NCI-H1436 (cell line): ENCODE results near the gene RNU4-1.
A peak's percentile ranks its signal among the peaks of the same experiment; 100 is the strongest.
"Not testable (repeated sequence)": the region's sequence is repeated elsewhere in the genome, so short reads cannot be mapped to it uniquely, and the experiment has no call there.

Experiments used
- DNase-seq: peaks from one replicate; lab custom pipeline; 2025; lab: John Stamatoyannopoulos, UW

The RNU4-1 gene

DNA sequence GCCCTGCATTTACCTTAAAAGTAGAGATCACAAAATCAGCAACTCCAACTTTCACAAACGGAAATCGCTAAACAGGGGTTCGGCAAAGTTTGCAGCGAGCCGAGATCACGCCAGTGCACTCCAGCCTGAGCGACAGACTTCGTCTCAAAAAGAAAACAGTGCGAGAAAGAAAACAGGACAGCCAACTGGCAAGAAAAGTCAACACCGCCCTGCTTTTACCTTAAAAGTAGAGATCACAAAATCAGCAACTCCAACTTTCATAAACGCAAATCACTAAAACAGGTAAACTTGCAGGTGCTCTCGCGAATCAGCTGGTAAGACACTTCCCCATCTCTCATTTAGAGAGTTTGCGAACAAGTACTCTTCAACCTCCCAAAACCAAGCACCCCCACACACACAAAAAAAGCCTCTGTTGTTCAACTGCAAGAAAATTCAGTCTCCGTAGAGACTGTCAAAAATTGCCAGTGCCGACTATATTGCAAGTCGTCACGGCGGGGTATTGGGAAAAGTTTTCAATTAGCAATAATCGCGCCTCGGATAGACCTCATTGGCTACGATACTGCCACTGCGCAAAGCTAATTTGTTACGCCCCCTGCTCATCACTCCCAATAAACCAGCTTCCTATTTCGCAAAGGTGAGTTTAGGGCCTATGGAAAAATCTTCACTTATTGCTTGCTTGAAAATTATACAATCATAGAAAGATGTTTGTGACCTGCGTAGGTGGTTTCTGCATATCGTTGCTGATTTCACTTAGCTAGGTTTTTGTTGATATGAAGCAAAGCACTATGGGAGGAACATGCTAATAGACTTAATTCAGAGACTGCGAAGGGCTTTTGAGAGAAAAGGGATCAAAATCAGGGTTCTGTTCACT is at the start of gene RNU4-1:
TSS of gene RNU4-1 (minus strand) at position 577 of the 871 bp plus-strand sequence.
- DNase-seq = peak; percentile 86

DNA sequence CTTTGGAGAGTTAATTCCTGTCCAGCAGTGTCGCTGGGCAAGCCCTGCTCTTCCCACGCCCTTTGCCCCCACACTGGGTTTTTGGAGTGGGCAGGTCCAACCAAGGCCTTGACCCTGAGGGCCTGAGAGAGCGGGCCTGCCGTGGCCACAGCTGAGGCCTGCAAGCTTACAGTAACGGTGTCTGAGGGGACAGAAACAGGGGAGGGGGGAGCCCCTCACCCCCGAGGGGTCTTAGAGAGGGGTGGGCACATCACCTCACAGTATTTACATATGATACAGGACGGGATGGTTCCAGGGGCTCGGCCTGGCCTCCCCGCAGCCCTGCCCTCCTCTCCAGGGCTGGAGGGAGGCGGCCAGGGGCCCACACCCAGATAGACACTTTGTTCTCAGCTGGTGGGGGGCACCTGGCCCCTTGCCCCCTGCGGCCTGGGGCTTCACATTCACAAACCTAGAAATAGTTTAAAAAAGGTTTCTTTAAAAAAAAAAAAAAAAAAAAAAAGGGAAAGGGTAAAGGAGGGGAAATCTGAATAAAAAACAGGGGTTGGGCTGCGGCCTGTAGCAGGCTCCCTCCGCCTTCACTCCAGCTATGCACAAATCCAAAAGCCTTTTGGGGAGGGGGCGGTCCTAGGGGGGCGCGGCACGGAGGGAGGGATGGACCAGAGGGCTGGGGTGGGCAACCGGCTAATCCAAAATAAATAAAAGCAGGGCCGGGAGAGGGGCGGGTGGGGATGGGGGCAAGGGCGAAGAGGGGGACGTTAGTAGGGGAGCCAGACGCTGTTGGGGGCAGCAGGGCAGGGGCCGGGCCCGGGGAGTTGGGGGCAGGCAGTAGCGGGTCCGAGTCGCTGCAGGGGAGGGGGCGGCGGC is 49.4 kb upstream of the RNU4-1 start:
- no peak for DNase-seq

DNA sequence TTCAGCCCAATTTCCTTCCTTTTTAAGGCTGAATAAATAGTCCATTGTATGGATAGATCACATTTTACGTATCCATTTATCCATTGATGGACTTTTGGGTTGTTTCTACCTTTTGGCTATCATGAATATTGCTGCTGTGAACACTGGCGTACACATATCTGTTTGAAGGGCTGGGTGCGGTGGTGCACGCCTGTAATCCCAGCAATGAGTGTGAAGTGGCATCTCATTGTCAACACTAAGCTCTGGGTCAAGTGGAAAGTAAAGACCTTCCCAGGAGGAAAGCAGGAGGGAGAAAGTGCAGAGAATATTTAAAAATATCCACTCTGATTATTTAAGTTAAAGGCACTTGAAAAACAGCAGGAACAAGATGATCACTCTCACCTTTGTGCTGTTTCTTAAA is 46.2 kb upstream of the RNU4-1 start:
- no peak for DNase-seq

DNA sequence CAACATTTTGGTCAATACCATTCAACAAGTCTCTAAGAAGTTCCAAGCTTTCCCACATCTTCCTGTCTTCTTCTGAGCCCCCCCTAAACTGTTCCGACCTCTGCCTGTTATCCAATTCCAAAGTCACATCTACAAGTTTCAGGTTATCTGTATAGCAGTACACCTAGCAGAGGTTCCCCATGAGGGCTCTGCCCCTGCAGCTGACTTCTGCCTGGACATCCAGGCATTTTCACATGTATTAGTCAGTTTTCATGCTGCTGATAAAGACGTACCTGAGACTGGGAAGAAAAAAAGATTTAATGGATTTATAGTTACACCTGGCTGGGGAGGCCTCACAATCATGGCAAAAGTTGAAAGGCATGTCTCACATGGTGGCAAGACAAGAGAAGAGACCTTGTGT is 44.7 kb upstream of the RNU4-1 start:
- no peak for DNase-seq

DNA sequence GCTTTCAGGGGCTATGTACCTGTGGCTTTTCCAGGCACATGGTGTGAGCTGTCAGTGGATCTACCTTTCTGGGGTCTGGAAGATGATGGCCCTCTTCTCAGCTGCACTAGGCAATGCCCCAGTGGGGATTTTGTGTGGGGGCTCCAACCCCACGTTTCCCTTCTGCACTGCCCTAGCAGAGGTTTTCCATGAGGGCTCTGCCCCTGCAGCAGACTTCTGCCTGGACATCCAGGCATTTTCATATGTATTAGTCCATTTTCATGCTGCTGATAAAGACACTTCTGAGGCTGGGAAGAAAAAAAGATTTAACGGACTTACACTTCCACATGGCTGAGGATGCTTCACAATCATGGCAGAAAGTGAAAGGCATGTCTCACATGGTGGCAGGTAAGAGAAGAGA is 43.4 kb upstream of the RNU4-1 start:
- DNase-seq = not testable (repeated sequence)

DNA sequence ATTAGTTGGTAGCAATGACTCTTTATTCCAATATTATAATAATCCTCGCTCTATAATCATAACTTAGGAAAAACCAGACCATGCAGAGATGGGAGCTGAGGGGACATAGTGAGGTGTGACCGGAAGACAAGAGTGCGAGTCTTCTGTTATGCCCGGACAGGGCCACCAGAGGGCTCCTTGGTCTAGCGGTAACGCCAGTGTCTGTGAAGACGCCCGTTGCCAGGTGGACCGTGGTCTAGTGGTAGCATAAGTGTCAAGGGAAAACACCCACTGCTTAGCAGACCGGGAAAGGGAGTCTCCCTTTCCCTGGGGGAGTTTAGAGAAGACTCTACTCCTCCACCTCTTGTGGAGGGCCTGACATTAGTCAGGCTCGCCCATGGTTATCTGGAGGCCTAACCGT is 42.4 kb upstream of the RNU4-1 start:
- DNase-seq = not testable (repeated sequence)

DNA sequence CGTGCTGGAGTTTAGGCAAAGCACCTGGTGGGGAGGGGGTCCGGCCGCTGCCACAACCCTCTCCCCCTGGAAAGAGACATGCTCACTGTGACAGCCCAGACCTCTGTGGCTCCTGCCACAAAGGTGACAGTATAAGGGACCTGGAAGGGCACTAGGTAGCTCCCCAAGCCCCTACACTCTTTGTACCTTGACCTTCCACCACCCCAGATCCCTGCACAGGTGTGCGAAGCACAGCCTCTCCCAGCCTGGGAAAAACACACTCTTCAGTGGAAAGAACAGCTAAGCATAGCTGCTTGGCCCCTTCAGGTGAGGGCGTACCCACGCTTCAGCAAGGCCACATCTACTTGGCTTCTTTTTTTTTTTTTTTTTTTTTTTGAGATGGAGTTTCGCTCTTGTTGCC is 39.5 kb upstream of the RNU4-1 start:
- DNase-seq = no peak

DNA sequence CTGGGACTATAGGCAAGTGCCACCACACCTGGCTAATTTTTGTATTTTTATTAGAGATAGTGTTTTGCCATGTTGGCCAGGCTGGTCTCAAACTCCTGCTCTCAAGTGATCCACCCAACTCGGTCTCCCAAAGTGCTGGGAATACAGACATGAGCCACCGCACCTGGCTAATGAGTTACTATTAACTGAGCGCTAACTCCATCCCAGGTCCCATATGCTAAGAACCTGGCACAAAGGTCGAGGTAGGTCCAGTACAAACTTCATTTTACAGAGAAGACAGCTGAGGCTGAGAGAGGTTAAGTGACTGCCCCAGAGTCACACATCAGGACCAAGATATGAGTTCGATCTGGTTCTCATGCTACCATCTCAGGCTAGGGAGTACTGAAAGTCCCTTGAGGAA is 39.0 kb upstream of the RNU4-1 start:
- DNase-seq = no peak

DNA sequence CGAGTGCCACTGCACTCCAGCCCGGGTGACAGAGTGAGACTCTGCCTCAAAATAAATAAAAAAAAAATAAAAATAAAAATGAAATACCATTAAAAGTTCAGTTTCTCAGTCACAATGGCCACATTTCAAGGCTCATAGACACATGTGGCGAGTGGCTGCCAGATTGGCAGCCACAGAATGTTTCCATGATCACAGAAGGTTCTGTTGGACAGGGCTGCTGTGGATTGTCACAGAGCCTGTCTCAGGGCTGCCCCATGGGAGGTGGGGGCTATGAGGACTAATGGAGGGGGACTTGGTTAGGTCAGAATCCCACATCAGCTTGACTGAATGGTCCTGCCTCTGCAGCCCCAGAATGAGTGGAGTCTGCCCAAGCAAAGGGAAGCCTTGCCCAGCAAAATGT is 38.4 kb upstream of the RNU4-1 start:
- DNase-seq = no peak

DNA sequence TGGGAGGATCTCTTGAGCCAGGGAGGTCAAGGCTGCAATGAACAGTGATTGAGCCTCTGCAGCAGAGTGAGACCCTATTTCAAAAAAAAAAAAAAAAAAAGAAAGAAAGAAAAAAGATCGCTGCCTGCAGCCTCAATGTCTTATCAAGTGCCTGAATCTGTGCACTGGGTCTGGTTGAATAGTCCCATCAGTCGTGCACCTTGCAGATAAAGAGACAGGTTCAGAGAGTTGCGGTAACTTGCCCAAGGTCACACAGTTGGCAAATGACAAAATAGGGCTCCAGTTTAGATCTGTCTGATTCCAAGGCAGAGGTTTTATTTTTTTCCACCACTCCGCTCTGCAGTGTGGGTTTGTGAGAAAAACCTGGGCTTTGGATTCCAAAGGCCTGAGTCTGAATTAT is 35.2 kb upstream of the RNU4-1 start:
- DNase-seq = no peak

DNA sequence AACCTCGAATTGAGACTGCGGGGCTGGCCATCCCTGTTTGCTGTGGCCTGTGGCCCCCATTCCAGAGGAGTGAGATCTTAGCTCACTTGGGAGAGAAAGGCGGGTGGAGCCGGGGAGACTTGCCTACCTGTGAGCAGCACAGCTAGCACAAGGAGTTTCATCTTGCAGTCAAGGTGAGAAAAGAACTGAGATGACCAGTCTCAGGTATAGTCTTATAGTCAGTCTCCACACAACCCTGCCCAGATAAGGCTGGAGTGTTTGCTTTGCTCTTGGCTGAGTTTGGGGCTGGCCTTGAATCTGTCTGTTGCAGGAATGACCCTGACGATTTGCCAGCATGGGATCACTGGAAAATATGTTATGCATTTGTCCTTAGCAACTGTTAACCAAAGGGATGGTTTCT is 34.6 kb upstream of the RNU4-1 start, which contains the start of gene PLA2G1B:
TSS of gene PLA2G1B (minus strand) at position 187 of the 400 bp plus-strand sequence. CDS start at position 161, 26 bp downstream.
- DNase-seq = no peak

DNA sequence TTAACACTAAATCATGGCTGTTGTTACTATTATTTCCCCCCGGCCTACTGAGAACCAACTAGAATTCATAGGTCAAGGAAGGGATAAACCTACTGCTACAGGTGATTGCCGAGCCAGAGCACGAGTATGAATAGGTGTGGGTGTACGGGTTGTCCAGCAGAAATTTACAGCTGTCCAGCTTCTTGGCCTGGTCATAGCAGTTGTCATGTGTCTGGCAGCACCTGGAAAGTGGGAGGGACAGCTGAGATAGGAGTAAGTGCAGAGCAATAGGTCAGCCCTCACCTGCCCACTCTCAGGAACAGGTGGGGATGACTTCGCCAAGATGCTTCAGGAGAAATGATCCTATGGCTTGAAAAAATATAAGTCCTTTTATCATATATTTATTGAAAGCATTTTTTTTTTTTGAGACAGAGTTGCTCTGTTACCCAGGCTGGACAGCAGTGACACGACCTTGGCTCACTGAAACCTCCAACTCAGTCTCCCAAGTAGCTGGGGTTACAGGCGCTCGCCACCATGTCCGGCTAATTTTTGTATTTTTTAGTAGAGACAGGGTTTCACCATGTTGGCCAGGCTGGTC is 31.9 kb upstream of the RNU4-1 start:
- DNase-seq = no peak

DNA sequence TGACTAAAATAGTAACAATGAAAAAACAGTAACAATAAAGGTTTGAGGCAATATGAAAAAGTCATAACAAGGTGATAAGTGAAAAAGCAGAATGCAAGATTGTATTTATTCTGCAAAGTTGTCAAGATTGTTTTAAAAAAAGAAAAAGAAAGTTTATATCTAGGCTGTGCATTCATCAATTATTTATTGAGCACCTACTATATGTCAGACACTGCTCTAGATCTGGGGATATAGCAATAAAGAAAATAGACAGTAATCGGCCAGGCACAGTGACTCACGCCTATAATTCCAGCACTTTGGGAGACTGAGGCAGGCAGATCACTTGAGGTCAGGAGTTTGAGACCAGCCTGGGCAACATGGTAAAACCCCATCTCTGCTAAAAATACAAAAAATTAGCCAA is 30.7 kb upstream of the RNU4-1 start:
- DNase-seq = no peak

DNA sequence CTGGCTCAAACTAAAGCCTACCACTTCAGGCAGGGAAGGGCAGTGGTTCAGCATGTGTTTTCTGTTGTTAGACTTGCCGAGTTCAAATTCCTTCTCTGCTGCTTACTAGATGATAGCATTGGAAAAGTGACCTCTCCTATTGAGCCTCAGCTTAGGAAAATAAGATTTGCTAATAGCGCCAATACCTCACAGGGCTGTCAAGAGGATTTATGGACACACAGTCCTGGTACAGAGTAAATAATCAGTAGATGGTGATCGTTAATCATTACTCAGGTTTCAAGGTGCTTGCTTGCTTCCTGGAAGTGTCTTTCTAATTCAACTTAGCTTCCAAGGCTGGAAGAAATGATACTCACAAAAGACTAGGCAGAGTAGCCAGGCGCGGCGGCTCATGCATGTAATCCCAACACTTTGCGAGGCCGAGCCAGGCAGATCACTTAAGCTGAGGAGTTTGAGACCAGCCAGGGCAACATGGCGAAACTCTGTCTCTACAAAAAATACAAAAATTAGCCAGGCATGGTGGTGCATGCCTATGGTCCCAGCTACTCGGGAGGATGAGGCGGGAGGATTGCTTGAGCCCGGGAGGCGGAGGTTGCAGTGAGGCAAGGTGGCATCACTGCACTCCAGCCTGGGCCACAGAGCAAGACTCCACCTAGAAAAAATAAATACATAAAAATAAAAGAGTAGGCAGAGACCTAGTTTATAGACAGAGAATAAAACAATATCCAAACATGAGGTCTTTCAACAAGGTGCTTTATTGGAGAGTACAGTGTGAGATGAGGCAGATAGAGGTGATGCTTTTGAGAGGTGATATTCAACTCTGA is 28.6 kb upstream of the RNU4-1 start:
- DNase-seq = no peak

DNA sequence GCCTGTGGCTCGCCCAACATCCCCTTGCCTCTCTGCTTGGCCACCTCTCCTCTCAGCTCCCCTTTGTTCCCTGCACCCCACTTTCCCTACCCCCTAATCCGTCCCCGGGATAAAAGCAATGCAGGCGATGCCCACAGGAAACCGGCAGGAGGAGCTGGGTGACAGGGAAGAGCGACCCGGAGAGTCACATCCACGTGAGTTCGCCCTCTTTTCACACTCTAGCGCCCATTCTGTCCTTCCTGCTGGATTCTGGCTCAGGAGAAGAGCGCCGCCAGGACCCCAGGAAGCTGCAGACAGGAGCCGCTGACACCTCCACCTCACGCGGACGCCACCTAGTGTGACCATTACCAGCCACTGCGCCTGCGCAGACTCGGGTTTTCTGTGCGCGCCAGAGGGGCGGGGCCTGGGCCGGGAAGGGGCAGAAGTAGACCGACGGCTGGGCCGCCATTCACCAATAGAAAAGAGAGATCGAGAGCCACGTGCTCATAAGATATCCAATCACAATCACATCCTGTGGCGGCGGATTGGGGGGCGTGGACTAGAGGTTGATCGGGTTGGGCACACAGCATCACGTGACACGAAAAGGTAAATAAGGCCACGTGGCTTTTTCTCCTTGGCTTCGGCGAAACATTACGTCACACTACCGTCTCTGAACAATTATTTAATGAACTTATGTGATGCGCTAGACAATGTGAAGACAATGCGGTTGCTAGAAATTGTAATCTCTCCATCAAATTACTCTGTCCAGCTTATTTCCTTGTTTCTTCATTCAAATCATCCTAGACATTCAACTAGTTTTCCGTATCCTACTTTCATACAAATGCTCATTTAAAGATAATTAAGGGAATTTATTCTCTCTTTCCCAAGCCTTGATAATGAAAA is 24.4 kb upstream of the RNU4-1 start:
- DNase-seq = peak; percentile 99

DNA sequence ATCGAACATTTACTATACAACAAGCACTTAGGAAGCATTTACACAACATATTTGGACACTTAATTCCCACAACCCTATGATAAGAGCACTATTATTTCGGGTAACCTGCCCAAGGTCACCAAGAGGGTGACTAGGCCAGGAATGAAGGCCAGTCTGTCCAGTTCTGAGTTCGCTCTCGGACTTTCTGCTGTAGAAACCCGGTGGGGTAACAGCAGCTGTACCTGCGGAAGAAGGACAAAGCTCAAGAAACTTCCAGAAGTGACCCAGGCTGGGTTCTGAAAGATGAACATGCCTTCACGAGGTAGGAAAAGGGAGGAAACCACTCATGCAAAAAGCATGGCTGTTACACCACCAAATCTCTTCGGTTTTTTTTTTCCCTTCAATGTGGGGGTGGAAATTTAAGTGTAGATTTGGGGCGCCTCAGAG is 23.8 kb upstream of the RNU4-1 start:
- no peak for DNase-seq

DNA sequence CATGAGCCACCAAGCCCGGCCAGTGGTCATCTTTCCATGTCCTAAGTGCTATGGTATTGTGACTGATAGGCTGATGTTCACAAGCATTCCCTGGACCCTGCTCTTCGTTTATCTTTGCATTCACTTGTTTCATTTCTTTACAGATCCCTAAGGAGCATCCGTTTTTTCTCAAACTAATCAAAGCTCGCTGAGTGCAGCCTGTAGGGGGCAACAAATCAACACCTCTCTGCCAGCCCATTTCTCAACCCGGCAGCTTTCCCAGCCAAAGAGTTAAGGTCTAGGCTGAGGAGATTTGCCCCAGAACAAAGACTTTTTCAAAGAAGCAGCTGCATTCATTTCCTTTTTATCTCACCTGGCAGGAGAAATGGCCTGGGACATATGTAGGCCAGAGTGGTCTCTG is 21.2 kb upstream of the RNU4-1 start:
- DNase-seq = no peak

DNA sequence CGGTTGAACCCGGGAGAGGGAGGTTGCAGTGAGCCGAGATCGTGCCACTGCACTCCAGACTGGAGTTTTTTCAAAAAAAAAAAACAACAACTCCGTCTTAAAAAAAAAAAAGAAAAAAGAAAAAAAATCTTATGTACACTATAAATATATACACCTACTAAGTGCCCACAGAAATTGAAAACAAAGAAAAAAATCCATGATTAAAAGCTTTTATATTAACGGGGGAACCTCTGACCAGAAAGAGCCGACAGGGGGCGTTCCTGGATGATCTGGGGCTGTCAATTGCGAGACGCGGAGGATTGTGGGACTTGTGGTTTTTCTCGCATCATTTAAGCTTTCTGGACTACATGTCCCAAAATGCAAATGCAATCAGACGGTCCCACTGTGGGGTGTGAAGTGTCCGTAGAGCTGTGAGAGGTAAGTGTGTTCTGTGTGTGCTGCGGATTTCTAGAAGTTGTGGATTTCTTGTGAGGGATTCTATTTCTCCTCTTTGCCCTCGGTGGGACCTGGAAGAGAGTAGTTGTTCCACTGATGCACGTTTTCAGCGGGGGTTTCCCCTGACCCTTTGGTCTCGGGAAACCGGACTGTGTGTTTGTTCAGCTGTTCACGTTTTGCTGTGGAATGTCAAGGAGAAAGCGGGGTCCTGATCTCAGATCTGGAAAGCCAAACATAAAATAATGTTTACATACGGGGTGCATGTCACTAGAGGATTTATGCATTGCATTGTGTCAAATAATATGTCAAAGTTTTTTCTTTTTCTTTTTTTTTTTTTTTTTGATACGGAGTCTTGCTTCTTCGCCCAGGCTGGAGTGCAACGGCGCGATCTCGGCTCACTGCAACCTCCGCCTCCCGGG is 9.2 kb upstream of the RNU4-1 start, which contains the start of gene SIRT4:
TSS of gene SIRT4 (plus strand) at position 360 of the 854 bp plus-strand sequence. CDS start 1,241 bp downstream, outside the sequence.
- peak; percentile 91 for DNase-seq

DNA sequence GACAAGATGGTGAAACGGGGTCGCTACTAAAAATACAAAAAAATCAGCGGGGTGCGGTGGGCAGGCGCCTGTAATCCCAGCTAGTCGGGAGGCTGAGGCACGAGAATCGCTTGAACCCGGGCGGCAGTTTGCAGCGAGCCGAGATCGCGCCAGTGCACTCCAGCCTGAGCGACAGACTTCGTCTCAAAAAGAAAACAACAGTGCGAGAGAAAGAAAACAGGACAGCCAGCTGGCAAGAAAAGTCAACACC is 701 bp downstream of the RNU4-1 start:
- no peak for DNase-seq
